A673 (cell line): ENCODE data around the gene TMEM40.

ENCODE experiments used
- EZH2 ChIP-seq: fragments of 200-600 bp; sonication (generic); IDR thresholded peaks from 2 replicates; pipeline ENCODE4 v1.6.1; 2017; ENCODE audit warnings: borderline replicate concordance, low read depth, mild to moderate bottlenecking, mixed read lengths, antibody characterized with exemption, low read length; ENCODE audit not compliant: poor library complexity, severe bottlenecking
- TF ChIP-seq, protein P1 (sequence below): fragments of 300-800, 200-600 bp; sonication (generic); conservative IDR thresholded peaks from 2 replicates; pipeline ENCODE4 v1.5.1; 2017; ENCODE audit warnings: low read depth, mild to moderate bottlenecking, antibody characterized with exemption, low read length, moderate library complexity, mixed read lengths

DNA sequence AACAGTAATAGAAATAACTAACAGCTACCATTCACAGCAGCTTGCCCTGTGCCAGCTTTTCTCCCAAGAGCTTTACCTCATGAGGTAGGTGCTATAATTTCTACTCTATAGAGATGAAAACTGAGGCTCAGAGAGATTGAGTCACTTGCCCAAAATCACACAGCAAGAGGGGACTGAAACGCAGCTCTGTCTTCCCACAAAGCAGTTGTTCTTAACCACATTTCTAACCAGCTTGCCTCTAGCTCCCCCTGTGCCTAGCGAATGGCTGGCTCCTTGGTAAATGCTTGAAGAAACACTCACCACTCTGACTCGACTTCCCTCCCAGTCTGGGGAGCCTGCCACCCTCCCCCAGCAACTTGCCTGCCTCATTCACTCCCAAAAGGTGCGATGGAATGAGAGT, 15.6 kb upstream of the TMEM40 start:
- TF ChIP-seq EZH2: no peak
- TF ChIP-seq, protein P1, sequence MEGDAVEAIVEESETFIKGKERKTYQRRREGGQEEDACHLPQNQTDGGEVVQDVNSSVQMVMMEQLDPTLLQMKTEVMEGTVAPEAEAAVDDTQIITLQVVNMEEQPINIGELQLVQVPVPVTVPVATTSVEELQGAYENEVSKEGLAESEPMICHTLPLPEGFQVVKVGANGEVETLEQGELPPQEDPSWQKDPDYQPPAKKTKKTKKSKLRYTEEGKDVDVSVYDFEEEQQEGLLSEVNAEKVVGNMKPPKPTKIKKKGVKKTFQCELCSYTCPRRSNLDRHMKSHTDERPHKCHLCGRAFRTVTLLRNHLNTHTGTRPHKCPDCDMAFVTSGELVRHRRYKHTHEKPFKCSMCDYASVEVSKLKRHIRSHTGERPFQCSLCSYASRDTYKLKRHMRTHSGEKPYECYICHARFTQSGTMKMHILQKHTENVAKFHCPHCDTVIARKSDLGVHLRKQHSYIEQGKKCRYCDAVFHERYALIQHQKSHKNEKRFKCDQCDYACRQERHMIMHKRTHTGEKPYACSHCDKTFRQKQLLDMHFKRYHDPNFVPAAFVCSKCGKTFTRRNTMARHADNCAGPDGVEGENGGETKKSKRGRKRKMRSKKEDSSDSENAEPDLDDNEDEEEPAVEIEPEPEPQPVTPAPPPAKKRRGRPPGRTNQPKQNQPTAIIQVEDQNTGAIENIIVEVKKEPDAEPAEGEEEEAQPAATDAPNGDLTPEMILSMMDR: no peak
